ENCODE results near the gene ETFA.
"Not testable (repeated sequence)": the region's sequence is repeated elsewhere in the genome, so short reads cannot be mapped to it uniquely, and the experiment has no call there.

The ETFA gene

GRCh38 chr15:76293361-76293760, 17.9 kb downstream of the ETFA start:
- H3K4me1 Mint-ChIP-seq: peaks cover 6 to 18% of the 10 kb centered on the region in 2 donors
- H3K36me3 Mint-ChIP-seq: peaks cover 12 to 25% of the 10 kb centered on the region in 2 donors
- DNase-seq: no peak
- no peak overlapping the region for H3K27ac Mint-ChIP-seq
- H3K4me3 Mint-ChIP-seq: no peak overlapping the region
- ATAC-seq (replicated peaks): peak; percentile 55 to 68
- no peaks in the 10 kb centered on the region for H3K27me3 Mint-ChIP-seq
- peaks cover 0 to 2% of the 10 kb centered on the region in 2 donors for H3K9me3 Mint-ChIP-seq

- ATAC-seq (replicated peaks) (no peak), DNase-seq (no peak)
- Mint-ChIP-seq H3K27me3 (no peaks in the 10 kb centered on the region), H3K36me3 (peaks cover 22 to 28% of the 10 kb centered on the region in 2 donors), H3K27ac (no peak overlapping the region), H3K9me3 (peaks cover 0 to 2% of the 10 kb centered on the region in 2 donors), H3K4me1 (peaks cover 13 to 23% of the 10 kb centered on the region in 2 donors), H3K4me3 (no peak overlapping the region)
These were observed 21.7 kb downstream of the ETFA start for GRCh38 chr15:76289582-76289981.

- peaks cover 24 to 30% of the 10 kb centered on the region in 2 donors for H3K36me3 Mint-ChIP-seq
- H3K4me1 Mint-ChIP-seq: peaks cover 9 to 10% of the 10 kb centered on the region in 2 donors
- DNase-seq (no peak), ATAC-seq (replicated peaks) (no peak)
- no peaks in the 10 kb centered on the region for H3K27me3 Mint-ChIP-seq
- no peaks in the 10 kb centered on the region for H3K9me3 Mint-ChIP-seq
- H3K27ac Mint-ChIP-seq: peak overlapping the region; percentile 4
- peak overlapping the region; percentile 33 to 75 for H3K4me3 Mint-ChIP-seq
These were observed 24.9 kb downstream of the ETFA start for GRCh38 chr15:76286271-76286879.

GRCh38 chr15:76285241-76285825, 25.9 kb downstream of the ETFA start:
- Mint-ChIP-seq H3K4me3 (no peak overlapping the region), H3K27ac (no peak overlapping the region), H3K36me3 (peaks cover 29 to 35% of the 10 kb centered on the region in 2 donors), H3K4me1 (peaks cover 9 to 10% of the 10 kb centered on the region in 2 donors), H3K9me3 (no peaks in the 10 kb centered on the region), H3K27me3 (no peaks in the 10 kb centered on the region)
- ATAC-seq (replicated peaks): no peak
- DNase-seq: no peak

GRCh38 chr15:76282465-76282864, 28.8 kb downstream of the ETFA start:
- H3K4me1 Mint-ChIP-seq: peaks cover 9 to 10% of the 10 kb centered on the region in 2 donors
- no peak overlapping the region for H3K4me3 Mint-ChIP-seq
- no peaks in the 10 kb centered on the region for H3K9me3 Mint-ChIP-seq
- no peak overlapping the region for H3K27ac Mint-ChIP-seq
- no peaks in the 10 kb centered on the region for H3K27me3 Mint-ChIP-seq
- ATAC-seq (replicated peaks) (no peak), DNase-seq (no peak)
- peaks cover 50 to 56% of the 10 kb centered on the region in 2 donors for H3K36me3 Mint-ChIP-seq

- H3K9me3 Mint-ChIP-seq: no peaks in the 10 kb centered on the region
- H3K36me3 Mint-ChIP-seq: peaks cover 58 to 69% of the 10 kb centered on the region in 2 donors
- H3K4me3 Mint-ChIP-seq: no peak overlapping the region
- H3K27me3 Mint-ChIP-seq: no peaks in the 10 kb centered on the region
- DNase-seq (no peak), ATAC-seq (replicated peaks) (no peak)
- no peaks in the 10 kb centered on the region for H3K4me1 Mint-ChIP-seq
- no peak overlapping the region for H3K27ac Mint-ChIP-seq
These were observed 32.6 kb downstream of the ETFA start for GRCh38 chr15:76278651-76279050.

GRCh38 chr15:76274821-76275220, 36.4 kb downstream of the ETFA start:
- Mint-ChIP-seq H3K4me3 (no peak overlapping the region), H3K9me3 (peaks cover 3 to 4% of the 10 kb centered on the region in 2 donors), H3K36me3 (peaks cover 52 to 69% of the 10 kb centered on the region in 2 donors), H3K27ac (no peak overlapping the region), H3K4me1 (no peaks in the 10 kb centered on the region), H3K27me3 (no peaks in the 10 kb centered on the region)
- DNase-seq: no peak
- ATAC-seq (replicated peaks): no peak

- Mint-ChIP-seq H3K36me3 (peaks cover 54 to 71% of the 10 kb centered on the region in 2 donors), H3K4me1 (no peaks in the 10 kb centered on the region), H3K27me3 (no peaks in the 10 kb centered on the region), H3K27ac (no peak overlapping the region), H3K4me3 (no peak overlapping the region), H3K9me3 (peaks cover 8 to 9% of the 10 kb centered on the region in 2 donors)
- ATAC-seq (replicated peaks) (no peak), DNase-seq (no peak)
These were observed 37.0 kb downstream of the ETFA start for GRCh38 chr15:76274226-76274625.

- DNase-seq (no peak), ATAC-seq (replicated peaks) (no peak)
- H3K4me3 Mint-ChIP-seq: no peak overlapping the region
- H3K36me3 Mint-ChIP-seq: peaks cover 52 to 73% of the 10 kb centered on the region in 2 donors
- H3K4me1 Mint-ChIP-seq: no peaks in the 10 kb centered on the region
- no peak overlapping the region for H3K27ac Mint-ChIP-seq
- no peaks in the 10 kb centered on the region for H3K27me3 Mint-ChIP-seq
- H3K9me3 Mint-ChIP-seq: peaks cover 15 to 17% of the 10 kb centered on the region in 2 donors
These were observed 40.4 kb downstream of the ETFA start for GRCh38 chr15:76270876-76271275.

GRCh38 chr15:76267077-76267476, 44.2 kb downstream of the ETFA start:
- no peaks in the 10 kb centered on the region for H3K4me1 Mint-ChIP-seq
- no peak overlapping the region for H3K27ac Mint-ChIP-seq
- ATAC-seq (replicated peaks): no peak
- H3K36me3 Mint-ChIP-seq: peaks cover 81 to 93% of the 10 kb centered on the region in 2 donors
- no peak overlapping the region for H3K4me3 Mint-ChIP-seq
- H3K9me3 Mint-ChIP-seq: peaks cover 37 to 44% of the 10 kb centered on the region in 2 donors
- no peak for DNase-seq
- H3K27me3 Mint-ChIP-seq: no peaks in the 10 kb centered on the region

- H3K9me3 Mint-ChIP-seq: peaks cover 38 to 48% of the 10 kb centered on the region in 2 donors
- peaks cover 89 to 98% of the 10 kb centered on the region in 2 donors for H3K36me3 Mint-ChIP-seq
- not testable (repeated sequence) for H3K27ac Mint-ChIP-seq; H3K4me1 Mint-ChIP-seq; H3K4me3 Mint-ChIP-seq; ATAC-seq (replicated peaks); H3K27me3 Mint-ChIP-seq; DNase-seq
These were observed 45.5 kb downstream of the ETFA start for GRCh38 chr15:76265769-76266168.

GRCh38 chr15:76260246-76260938, 50.9 kb downstream of the ETFA start:
- Mint-ChIP-seq H3K27ac (no peak overlapping the region), H3K4me3 (no peak overlapping the region)

GRCh38 chr15:76259392-76259791, 51.9 kb downstream of the ETFA start:
- no peak for ATAC-seq (replicated peaks)
- Mint-ChIP-seq H3K36me3 (peaks cover 69 to 73% of the 10 kb centered on the region in 2 donors), H3K4me3 (no peak overlapping the region), H3K27me3 (no peaks in the 10 kb centered on the region), H3K27ac (no peak overlapping the region), H3K4me1 (no peaks in the 10 kb centered on the region), H3K9me3 (peaks cover 17 to 29% of the 10 kb centered on the region in 2 donors)
- DNase-seq: no peak

More at GRCh38 chr15:76260246-76260938, 50.9 kb downstream of the ETFA start:
- H3K9me3 Mint-ChIP-seq: peaks cover 20 to 36% of the 10 kb centered on the region in 2 donors
- DNase-seq (no peak), ATAC-seq (replicated peaks) (no peak)
- H3K27me3 Mint-ChIP-seq: no peaks in the 10 kb centered on the region
- no peaks in the 10 kb centered on the region for H3K4me1 Mint-ChIP-seq
- H3K36me3 Mint-ChIP-seq: peaks cover 79 to 83% of the 10 kb centered on the region in 2 donors

- no peak overlapping the region for H3K4me3 Mint-ChIP-seq
- H3K27me3 Mint-ChIP-seq: no peaks in the 10 kb centered on the region
- peaks cover 60 to 68% of the 10 kb centered on the region in 2 donors for H3K36me3 Mint-ChIP-seq
These were observed 52.8 kb downstream of the ETFA start for GRCh38 chr15:76258460-76258859.

More at GRCh38 chr15:76258460-76258859, 52.8 kb downstream of the ETFA start:
- no peak for DNase-seq
- no peak for ATAC-seq (replicated peaks)
- Mint-ChIP-seq H3K9me3 (peaks cover 12 to 21% of the 10 kb centered on the region in 2 donors), H3K27ac (no peak overlapping the region), H3K4me1 (no peaks in the 10 kb centered on the region)
